GM10847 (cell line): ENCODE results near the gene SERPINA4.

Source experiments
- POLR2A ChIP-seq: IDR thresholded peaks from 2 replicates; pipeline ENCODE4 v1.6.1; 2011; ENCODE audit not compliant: insufficient read length; ENCODE audit errors: extremely low read depth

SERPINA4 gene

GRCh38 chr14:94560751-94561655, at the start of gene SERPINA4:
Gene SERPINA4 (plus strand): TSS chr14:94561442. CDS start chr14:94563483, 2,041 bp downstream.
- TF ChIP-seq POLR2A = no peak

GRCh38 chr14:94514351-94514750, 46.9 kb upstream of the SERPINA4 start:
- TF ChIP-seq POLR2A = no peak

- no peak for TF ChIP-seq POLR2A
Observed at GRCh38 chr14:94515426-94515825, 45.8 kb upstream of the SERPINA4 start.

- no peak for TF ChIP-seq POLR2A
Observed at GRCh38 chr14:94515856-94516255, 45.4 kb upstream of the SERPINA4 start.

GRCh38 chr14:94517248-94517640, 44.0 kb upstream of the SERPINA4 start:
- TF ChIP-seq POLR2A = no peak

GRCh38 chr14:94517641-94518257, 43.5 kb upstream of the SERPINA4 start:
- no peak for TF ChIP-seq POLR2A

- TF ChIP-seq POLR2A = no peak
Observed at GRCh38 chr14:94521375-94522114, 39.7 kb upstream of the SERPINA4 start.

GRCh38 chr14:94522115-94522724, 39.0 kb upstream of the SERPINA4 start:
- no peak for TF ChIP-seq POLR2A

GRCh38 chr14:94523265-94523664, 38.0 kb upstream of the SERPINA4 start:
- no peak for TF ChIP-seq POLR2A

- TF ChIP-seq POLR2A = no peak
Observed at GRCh38 chr14:94524093-94524492, 37.1 kb upstream of the SERPINA4 start.

- no peak for TF ChIP-seq POLR2A
Observed at GRCh38 chr14:94531187-94531586, 30.1 kb upstream of the SERPINA4 start.

- TF ChIP-seq POLR2A = no peak
Observed at GRCh38 chr14:94532447-94532846, 28.8 kb upstream of the SERPINA4 start.

- no peak for TF ChIP-seq POLR2A
Observed at GRCh38 chr14:94535506-94535905, 25.7 kb upstream of the SERPINA4 start.

- TF ChIP-seq POLR2A = no peak
Observed at GRCh38 chr14:94536836-94537235, 24.4 kb upstream of the SERPINA4 start.

- TF ChIP-seq POLR2A = no peak
Observed at GRCh38 chr14:94538070-94538740, 23.0 kb upstream of the SERPINA4 start.
